Measurements from ENCODE around the gene ZSCAN10.
"Not testable (repeated sequence)": the region's sequence is repeated elsewhere in the genome, so short reads cannot be mapped to it uniquely, and the experiment has no call there.

Gene ZSCAN10

GRCh38 chr16:3084969-3085670 lies 14.0 kb downstream of the ZSCAN10 start:
- DNase-seq, result no peak

GRCh38 chr16:3084491-3084890 lies 14.6 kb downstream of the ZSCAN10 start:
- no peak for DNase-seq

GRCh38 chr16:3083408-3083807 lies 15.7 kb downstream of the ZSCAN10 start:
- DNase-seq, result not testable (repeated sequence)

- DNase-seq, result not testable (repeated sequence)
Observed at GRCh38 chr16:3081957-3082356, 17.1 kb downstream of the ZSCAN10 start.

GRCh38 chr16:3080024-3080423 lies 19.1 kb downstream of the ZSCAN10 start:
- DNase-seq, result no peak

- no peak for DNase-seq
Observed at GRCh38 chr16:3076577-3076976, 22.5 kb downstream of the ZSCAN10 start.

DNA sequence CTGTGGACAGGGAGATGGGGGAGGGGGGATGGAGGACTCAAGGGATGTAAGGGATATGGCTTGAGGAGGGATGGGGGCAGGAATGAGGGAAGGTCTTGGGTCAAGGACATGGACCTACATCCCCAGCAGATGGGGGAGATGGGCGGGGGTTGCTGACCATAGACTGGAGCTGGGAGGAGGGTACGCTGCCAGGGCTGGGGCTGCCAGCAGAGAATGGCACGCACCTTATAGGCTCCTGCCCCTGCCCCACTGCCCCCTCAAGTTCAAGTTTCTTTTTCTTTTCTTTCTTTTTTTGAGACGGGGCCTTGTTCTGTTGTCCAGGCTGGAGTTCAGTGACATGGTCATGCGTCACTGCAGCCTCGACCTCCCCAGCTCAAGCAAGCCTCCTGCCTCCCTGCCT lies 23.1 kb downstream of the ZSCAN10 start:
- DNase-seq, result not testable (repeated sequence)

GRCh38 chr16:3075523-3075915 lies 23.6 kb downstream of the ZSCAN10 start:
- peak in 1 of 14 donors; percentile 15 for DNase-seq

DNA sequence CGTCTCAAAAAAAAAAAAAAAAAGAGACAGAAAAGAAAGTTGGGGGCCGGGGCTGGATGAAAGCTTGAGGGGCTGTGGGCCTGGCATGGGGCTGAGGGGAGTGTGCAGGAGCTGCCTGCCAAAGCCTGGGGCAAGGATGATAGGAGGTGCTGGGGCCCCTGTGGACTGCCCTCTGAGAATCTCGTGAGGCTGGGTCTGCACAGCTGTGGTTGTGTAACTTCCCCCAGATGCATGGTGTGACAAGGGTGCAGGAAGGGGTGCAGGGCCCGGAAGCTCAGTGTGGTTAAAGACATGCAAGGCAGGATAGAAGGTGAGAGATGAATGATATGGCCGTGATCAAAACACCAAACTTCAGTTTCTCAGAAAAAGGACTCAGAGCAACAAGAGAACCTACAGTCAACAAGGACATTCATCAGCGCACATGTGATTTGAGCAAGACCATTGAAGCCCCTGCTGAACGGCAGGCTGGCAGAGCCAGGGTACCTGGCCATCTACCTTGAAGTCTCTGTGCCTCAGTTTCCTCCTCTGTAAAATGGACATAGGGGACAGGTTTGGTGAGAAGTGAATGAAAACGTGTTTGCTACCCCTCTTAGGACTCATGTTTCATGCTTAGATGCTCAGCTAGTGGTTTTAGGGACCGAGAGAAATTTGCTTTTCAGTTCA lies 24.1 kb downstream of the ZSCAN10 start:
- no peak for DNase-seq

DNA sequence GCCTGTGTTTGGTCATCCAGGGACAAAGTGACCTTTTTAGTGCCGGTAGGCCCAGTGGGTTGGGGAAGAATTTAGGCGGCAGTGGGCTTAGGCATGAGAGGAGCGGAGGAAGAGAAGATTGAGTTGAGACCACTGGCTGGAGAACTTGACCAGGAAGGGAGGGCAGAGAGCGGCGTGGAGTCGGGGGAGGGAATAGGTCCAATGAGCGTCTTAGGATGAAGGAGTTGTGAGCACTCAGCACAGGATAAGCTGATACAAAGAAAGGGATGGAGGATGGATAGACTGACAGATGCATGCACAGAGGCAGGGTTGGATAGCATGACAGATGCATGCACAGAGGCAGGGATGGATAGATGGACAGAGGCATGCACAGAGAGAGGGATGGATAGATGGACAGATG lies 25.6 kb downstream of the ZSCAN10 start:
- DNase-seq, result no peak

GRCh38 chr16:3072576-3073263 lies 26.4 kb downstream of the ZSCAN10 start:
- DNase-seq, result not testable (repeated sequence)

- DNase-seq, result not testable (repeated sequence)
Observed at GRCh38 chr16:3072148-3072547, 26.9 kb downstream of the ZSCAN10 start.

GRCh38 chr16:3071655-3072054 lies 27.4 kb downstream of the ZSCAN10 start:
- DNase-seq, result no peak

DNA sequence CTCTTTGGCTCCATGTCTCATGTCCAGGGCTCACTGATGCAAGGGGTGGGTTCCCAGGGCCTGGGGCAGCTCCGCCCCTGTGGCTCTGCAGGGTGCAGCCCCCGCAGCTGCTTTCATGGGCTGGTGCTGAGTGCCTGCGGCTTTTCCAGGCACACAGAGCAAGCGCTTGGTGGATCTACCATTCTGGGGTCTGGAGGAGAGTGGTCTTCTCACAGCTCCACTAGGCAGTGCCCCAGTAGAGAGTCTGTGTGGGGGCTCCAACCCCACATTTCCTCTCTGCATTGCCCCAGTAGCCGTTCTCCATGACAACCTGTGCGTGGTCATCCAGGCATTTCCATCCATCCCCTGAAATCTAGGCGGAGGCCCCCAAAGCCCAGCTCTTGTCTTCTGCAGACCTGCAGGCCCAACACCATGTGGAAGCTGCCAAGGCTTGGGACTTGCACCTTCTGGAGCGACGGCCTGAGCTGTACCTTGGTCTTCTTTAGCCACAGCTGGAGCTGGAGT lies 28.4 kb downstream of the ZSCAN10 start:
- no peak for DNase-seq

- not testable (repeated sequence) for DNase-seq
Observed at GRCh38 chr16:3069146-3069545, 29.9 kb downstream of the ZSCAN10 start.

GRCh38 chr16:3068487-3068886 lies 30.6 kb downstream of the ZSCAN10 start:
- no peak for DNase-seq

DNA sequence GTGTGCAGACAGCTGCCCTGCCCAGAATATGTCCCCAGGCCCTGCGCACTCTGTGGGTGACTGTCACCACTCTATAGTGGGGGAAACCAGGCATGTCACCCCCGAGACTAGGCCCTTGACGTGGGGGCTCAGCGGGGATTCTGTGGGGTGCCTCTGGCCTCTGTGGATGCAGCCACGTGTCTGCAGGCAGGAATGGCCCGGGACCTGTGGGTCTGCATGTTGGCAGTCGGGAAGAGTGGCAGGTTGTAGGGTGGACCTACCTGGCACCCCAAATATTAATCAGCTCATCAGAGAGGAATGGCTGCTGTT lies 32.7 kb downstream of the ZSCAN10 start:
- no peak for DNase-seq

- DNase-seq, result no peak
Observed at GRCh38 chr16:3065742-3066439, 33.2 kb downstream of the ZSCAN10 start.

DNA sequence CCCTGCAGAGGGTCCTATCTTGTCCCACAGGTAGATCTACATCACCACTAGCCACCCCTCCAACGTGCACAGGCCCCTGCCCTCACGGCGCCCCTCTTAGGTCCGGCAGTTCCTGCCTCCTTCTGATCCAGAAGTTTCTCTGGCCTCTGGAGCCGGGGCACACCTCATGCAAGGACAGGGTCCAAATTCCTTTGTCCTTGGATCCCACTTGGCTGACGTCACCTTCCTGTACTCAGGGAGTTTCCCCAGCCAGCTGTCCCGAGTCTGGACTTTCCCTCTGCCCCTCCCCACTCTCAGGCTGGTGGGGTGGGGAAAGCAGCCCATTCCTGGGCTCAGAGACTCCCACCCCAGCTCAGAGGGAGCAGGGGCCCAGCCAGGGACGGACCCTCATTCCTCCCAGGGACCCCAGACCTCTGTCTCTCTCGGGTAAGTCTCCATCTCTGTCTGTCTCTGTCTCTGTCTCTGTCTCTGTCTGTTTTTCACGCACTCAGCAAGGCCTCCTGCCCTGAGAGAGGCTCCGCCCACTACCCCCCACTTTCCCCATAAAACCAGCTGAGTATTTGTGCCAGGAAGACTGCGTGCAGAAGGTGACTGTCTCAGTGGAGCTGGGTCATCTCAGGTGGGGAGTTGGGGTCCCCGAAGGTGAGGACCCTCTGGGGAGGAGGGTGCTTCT lies 33.9 kb downstream of the ZSCAN10 start, which contains the start of gene IL32:
TSS of gene IL32 (plus strand) at position 572 of the 673 bp plus-strand sequence. CDS start 172 bp downstream, outside the sequence.
- DNase-seq, result no peak

DNA sequence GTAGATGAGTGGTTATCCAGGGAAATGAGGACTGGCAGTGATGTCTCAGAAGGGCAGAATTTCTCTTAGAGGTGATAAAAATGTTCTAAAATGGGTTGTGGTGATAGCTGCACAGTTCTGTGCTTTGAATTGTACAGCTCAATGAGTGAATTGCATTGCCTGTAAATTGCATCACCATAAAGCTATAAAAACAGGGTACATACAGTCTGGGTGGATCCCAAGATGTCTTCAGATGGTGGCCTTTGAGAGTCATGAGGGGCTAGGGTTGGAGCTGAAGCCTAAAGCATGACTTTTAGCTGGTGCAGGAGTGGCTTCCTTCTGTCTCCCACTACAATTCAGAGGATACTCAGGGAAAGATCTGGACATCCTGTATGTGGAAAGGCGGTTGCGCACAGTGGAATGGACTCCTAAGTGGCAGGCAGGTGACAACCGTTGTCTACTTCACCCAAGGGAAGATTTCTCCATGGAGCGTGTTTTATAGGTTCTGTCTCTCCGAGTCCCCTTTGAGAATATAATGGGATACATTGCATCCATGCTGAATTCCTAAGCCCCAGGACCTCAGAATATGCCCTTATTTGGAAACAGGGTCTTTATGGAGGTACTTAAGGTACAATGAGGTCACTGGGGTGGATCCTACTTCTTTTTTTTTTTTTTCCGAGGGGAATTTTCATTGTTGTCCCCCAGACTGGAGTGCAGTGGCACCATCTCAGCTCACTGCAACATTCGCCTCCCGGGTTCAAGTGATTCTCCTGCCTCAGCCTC lies 35.3 kb downstream of the ZSCAN10 start:
- no peak for DNase-seq

GRCh38 chr16:3062553-3062952 lies 36.5 kb downstream of the ZSCAN10 start:
- DNase-seq, result no peak
